Glomerular visceral epithelial cell (primary cell): ENCODE results near the gene CDH2.

Experiments
- DNase-seq: peaks from one replicate; pipeline ENCODE4 v3.0.0-alpha.2; 2016; ENCODE audit errors: extremely low spot score

The CDH2 gene

DNA sequence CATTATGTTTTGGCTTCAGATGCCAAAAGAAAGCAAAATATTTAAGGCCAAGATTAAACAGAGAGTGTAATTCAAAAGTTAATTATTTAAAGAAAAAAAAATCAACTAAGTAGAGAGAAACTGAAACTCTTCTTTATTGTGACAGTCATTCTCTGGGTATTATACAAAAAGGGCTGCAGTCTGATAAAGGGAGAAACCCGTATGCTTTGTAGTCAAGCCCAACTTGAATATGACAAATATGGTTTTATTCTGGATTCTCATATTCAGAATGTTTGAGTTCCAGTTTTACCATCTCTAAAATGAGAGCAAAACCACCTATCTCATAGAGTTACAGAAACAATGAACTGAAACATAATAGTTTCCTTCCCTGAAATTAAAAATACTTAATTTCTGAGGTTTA lies 8.2 kb downstream of the CDH2 start:
- DNase-seq = no peak

DNA sequence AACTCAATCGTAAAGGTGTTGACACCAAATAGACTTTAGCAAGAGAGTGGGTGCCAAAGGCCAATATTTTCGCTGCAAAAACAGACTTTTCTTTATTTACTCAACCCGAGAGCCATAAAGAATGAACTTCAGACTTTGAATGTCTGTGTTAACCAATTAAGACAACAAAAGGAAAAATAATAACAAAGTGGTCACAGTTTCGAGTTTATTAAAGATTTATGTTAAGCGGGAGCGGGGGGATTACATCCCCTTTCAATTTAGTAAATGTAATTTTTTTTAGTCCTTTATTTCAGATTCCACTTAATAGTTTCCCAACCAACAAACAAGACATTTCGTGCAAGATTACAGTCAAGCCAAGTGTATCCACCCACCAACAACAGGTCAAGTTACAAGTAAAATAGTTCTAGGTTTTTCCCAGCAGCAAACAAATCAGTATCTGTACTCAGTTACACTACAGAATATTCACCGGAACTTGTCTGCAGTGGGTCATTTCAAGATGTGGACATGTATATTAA lies 9.0 kb downstream of the CDH2 start:
- DNase-seq = no peak

DNA sequence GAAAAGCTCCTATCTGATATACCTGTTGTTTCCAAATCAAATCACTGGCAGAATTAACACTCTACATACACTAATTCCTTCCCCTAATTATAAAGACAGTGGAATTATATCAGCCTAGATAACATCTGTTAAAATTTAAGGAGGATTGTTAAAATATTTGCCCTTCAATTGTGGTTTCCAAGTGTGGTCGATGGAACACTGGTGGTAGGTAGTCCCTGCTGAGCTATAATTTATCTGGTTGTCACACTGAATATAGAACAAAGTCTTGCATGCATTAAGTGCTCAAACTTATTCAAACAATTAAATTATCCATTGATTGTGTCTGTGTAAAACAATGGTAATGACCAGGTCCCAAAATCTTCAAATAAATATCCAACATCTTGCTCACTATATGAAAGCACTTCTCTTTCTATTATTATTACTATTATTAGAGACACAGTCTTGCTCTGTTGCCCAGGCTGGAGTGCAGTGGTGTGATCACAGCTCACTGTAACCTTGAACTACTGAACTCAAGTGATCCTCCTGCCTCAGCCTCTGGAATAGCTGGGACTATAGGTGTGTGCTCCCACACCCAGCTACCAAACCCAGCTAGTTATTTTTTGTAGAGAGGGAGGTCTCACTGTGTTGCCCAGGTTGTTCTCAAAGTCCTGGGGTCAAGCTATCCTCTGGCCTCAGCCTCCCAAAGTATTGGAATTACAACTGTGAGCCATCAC lies 12.0 kb downstream of the CDH2 start:
- no peak for DNase-seq

DNA sequence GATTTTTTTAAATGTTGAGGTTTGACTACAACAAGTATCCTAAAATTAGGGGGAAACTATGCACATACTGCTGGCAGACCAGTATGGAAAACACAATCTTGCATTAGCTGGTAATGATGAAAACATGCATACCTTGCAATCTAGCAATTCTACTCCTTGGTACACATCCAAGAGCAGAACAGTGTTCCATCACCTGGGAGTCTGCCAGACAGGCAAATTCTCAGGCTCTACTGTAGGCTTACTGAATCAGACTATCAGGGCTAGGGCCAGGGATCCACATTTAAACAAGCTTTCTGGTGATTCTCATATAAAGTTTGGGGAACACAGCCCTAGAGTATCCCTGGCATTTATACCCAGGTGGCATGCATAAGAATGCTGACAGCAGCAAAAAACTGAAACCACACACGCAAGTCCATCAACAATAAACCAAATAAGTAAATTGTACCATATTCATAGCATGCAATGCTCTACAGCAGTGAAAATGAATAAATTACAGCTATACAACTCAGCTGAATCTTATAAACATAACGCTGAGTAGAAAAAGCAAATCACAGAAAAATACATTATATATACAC lies 13.6 kb downstream of the CDH2 start:
- peak; percentile 39 for DNase-seq

DNA sequence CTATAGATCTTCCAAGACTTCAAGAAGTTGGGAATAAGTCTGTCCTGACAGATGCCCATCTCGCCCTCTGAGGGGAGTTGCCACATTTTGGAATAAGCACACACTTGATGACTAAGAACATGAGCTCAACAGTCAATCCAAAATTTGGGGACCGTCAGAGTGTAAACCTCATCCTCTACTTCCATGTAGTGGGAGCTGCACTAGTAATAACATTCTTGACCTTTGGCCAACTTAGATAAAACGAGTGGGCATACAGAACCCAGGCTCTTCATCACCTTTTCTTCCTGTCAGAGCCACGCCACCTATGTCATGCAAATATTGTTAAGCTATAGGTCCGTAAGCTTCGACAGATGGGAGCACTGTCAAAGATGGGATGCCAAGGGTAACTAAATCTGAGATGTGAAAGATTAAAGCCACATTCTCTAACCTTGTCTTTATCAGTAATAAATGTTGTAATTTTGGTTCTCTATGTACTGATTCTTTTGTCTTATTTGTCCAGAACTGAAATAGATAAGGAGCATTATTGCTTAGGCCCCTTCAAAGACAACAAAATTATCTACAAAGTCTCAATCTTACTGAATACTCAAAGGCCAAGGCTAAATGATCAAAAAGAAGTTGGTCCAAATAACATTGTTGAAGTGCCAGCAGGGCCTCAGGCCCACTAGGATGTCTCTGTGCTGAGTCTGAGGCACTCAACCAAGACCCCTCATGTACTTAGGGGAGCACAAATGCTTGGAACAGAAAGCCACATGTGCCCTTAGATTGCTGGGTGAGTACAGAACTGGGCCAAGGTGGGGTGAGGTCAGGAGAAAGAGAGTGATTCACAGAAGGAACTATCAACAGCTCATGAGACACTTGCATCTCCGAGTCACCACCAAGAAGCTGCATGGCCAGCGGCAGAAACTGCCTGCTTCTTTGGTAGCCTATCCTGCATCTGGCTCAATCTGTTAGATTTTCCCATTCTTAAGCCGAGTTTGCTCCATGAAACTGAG lies 15.0 kb downstream of the CDH2 start:
- DNase-seq = peak; percentile 85

DNA sequence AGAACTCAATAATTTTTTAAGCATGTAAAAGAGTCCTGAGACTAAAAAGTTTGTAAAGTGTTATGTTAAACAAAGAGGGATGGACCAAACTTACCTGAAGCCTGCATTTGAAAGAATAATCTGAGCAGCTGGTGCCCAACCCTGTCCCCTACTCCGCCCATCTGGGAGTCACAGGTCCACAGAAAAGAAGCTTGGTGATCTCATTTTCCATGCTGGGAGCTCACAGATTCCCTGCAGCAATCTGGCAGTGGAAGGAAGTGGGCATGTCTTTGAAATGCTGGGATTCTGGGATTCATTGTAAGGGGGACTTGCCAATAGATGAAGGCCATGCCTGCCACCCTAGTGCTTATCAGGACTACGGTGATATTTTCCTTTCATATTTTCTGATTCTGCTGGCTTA lies 17.9 kb downstream of the CDH2 start:
- no peak for DNase-seq

DNA sequence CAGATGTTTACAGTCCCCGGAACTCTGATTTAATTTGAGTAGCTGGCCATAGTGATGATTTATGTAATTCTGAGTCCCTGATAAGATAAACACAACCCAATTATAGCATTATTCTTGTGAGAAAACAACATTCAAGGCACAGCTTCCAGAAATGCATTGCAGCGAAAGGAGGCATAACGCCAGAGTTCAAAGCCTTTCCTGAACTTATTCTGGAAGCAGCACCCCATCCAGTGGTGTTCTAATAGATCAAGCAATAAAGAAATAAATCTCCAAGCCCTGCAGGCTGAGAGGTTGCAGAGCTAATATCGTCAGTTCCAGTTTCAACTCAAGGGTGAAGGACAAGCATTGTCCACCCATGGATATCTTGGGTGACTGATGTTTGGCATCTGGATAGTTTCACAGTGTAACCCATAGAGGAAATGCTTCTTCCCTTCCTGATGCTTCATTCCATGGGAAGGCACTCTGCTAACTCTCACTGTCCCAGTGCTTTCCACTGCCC lies 18.8 kb downstream of the CDH2 start:
- DNase-seq = no peak

DNA sequence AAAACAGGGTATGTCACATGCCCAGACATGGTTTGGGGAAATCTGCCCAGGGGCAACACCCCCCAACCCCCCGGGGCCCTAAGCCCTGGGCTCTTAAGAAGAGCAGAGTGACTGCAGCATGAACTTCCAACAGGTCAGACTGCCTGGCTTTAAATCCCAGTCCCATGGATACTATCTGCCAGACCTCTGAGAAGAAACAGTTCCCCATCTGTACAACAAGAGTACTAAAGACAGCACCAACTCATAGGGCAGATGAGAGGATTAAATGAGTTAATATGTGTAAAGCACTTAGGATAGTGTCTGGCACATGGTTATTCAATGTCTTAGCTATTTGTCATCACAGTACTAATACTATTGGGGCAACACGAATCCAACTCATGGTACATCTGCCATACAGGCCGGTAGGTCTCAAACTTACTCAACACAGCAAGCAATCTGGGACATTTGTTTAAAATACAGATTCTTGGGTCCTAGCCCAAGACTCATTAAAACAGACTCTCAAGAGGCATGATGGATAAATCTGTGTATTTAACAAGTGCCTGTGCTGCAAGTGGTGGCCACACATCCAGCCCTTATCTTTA lies 23.4 kb downstream of the CDH2 start:
- no peak for DNase-seq

DNA sequence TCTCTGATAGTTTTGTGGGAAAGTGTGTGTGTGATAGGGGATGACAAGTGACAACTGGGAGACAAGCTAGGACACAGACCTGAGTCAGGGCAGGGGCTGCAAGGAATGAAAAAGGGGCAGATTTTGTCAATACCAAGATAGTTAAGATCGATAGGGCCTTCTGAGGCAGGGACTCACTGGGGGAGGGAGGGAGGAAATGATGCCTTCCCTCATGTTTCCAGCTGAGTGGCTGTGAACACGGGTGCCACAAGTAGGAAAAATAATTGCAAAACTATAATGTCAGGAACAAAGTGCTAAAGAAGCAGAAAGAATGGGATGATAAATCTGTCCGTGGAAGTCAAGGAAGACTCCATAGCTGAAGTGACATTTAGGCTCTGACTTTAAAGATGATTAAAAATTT lies 24.2 kb downstream of the CDH2 start:
- no peak for DNase-seq

DNA sequence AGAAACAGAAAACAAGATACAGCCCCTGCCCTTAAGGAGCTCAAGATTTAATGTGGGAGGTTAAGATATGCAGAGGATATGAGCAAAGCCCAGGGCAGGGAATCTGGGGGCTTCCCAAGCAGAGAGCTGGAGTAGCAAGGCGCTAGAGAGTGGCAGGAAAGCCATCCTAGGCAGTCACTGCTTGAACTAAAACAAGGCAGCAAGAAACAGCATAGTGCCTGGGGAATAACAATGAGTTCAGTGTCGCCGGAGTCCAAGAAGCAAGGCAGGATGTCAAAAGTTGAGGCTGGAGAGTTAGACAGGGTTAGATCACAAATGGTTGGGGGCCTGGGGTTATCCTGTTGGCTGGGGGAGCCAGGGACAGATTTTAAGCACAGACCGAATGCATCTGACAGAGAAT lies 24.6 kb downstream of the CDH2 start:
- DNase-seq = no peak

DNA sequence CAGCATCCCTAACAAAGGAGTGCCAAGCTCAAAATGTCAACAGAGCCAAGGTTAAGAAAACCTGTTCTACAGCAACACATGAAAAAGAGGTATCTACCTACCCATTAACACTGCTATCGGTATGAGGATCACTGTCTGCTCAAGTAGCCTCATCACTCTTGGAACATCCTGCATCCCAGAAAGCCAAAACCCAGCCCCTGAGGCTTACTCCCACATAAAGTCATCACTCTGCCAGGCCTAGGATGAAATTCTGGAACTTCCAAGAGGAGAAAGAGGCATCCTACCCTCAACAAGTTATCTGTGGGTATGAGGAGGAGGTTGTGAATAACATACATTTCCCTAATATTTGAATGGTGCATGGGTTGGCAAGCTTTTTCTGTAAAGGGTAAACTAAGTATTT lies 25.5 kb downstream of the CDH2 start:
- no peak for DNase-seq

DNA sequence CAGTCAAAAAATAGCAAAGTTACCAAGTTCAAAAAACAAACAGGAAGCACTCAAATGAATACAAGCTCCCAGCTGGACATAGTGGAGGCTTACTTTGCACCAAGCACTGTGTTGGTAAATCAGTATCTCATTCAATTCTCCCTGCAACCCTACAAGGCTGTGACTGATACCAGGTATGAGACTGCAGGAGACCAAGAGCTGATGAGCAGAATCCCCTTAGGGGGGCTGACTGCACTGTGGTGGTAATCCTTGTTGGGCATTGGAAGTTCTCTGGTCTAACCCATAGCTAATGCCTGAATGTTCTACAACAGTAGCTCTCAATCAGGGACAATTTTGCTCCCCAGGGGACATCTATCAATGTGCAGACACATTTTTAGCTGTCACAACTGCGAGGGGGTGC lies 26.0 kb downstream of the CDH2 start:
- no peak for DNase-seq

DNA sequence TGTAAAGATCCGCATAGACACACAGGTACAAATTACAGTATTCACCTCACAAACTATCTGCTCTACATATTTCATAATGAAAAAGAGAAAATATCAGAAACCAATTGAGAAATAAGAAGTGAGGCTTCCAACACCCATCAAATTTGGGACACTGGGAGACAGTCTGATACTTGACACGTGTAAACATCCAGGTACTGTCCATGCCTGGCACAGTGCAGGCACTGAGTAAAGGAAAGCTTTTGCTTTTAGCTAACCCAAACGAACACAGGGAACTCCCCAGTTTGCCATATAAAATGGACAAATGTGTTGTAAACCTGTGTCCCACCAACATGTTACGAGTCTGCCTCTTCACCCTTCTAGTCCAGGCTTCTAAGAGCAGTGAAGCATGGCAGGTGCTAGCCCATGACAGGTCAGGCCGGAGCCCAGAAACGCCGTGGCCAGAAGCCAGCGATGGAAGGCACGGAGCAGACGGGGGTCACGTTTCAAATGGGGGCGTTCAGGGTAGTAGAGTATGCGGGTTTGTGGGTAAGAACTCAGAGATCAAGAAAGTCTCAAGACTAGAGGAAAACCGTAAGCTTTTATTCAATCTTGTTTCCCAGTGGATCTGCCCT lies 27.0 kb downstream of the CDH2 start:
- DNase-seq = peak; percentile 84

DNA sequence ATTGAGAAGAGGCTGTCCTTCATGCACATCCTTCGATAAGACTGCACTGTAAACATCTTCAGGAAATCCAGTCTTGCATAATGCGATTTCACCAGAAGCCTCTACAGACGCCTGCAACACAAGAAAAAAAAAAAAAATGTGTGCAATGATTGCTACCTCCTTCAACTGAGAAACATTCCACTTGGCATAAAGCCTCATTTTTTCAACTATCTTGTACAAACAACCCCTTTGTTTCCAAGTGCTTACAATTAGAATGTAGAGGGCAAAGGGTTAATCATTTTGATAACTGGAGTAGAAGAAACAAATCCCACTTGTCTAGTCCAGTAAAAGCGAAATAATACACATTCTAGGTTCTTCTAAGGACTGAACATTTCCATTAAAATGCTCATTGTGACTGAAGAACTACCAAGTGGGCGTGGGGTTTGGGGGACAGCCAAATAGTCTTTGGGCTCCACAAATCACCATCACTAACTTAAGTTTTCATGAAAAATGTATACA lies 29.2 kb downstream of the CDH2 start:
- no peak for DNase-seq

DNA sequence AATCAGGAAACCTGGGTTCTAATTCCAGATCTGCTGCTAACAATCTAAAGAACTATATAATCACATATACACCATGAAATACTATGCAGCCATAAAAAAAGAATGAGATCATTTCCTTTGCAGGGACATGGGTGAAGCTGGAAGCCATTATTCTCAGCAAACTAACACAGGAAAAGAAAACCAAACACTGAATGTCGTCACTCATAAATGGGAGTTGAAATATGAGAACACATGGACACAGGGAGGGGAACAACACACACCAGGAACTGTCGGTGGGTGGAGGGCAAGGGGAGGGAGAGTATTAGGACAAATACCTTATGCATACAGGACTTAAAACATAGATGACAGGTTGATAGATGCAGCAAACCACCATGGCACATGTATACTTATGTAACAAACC lies 33.2 kb downstream of the CDH2 start:
- no peak for DNase-seq

DNA sequence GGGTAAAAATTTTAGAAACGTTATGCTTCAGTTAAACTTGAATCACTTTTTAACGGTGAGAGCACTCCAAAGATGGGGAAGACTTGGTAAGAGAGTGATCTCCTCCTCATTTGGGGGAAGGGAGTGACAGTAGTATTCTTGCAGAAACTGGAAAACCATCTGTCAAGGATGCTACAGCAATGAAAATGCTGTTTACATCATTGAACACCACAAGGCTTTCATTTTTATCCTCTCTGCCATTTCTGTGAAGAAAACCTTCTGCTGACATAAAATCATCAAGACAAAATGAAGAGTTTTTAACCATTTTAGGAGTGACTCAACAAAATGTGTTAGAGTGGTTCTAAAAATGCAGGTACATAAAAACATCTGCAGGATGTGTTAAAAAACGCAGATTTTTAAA lies 38.1 kb downstream of the CDH2 start:
- no peak for DNase-seq

DNA sequence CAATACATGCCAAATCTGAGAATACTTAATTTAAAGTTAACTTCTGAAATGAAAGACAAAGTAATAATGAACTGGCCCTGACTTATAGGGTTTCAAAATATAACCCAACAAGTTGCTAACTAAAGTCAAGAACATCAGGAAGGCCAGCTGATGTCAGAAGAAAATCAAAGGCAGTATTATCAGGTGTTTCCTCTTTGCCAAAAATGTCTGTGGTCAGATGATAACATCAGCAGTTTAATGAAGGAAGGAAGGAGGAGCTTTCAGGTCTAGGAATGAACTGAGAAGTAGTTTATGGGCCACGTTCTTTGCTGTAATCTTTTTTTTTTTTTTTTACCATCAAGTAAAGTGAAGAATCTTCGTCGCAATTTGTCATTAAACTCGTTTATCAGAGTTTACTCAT lies 40.9 kb downstream of the CDH2 start:
- no peak for DNase-seq

DNA sequence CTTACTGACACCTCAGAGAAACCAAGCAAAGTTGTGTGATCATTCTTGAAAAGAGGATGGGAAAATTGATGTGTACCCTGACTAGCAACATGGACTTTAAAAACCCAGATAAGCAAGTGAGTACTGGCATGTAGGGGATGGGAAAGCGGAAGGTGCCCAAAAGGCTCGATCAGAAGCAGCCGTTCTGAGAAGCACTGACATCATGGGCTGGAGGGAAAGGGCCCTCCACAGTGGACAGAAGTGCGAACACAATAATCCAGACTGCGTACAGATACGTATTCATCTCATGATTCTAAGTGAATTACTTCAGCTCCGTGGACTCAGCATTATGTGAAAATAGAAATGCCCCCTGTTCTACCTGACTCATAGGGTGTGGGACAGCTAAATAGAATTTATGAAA lies 42.2 kb downstream of the CDH2 start:
- no peak for DNase-seq

DNA sequence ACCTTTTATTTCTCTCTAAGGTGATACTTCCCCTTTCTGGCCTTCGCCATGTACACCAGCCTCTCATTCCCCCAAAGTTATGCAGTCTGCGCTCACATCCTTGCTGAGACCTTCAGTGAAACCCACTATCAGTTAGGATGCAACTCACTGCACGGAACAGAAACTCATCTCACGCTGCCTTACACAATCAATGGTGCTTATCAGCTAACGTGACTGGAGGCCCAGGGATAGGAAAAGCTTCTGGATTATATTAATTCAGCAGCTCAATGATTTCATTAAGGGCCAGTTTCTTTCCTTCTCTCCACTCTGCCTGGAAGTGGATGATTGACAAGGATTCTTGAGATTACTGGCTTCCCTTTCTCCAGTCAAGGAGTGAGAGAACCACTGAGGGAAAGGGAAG lies 44.8 kb downstream of the CDH2 start:
- no peak for DNase-seq

DNA sequence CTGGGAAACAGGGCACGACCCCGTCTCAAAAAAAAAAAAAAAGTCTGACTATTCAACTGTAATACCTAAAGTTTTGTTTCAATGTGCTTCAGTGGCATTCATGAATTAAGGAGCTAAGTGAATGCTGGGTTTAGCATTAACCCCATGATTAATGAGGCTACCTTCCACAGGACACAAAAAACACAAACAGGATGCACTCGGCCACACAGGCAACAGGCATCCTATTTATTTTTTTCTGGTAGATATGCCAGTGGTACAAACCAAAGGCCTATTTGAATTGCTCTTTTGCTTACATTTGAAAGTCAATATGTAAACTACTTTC lies 48.3 kb downstream of the CDH2 start:
- no peak for DNase-seq
